Breast epithelium (tissue), 3 donors: ENCODE data around the gene GCNA.

Experiments used
- CTCF ChIP-seq, 3 donors: fragments of 450-650 bp; IDR thresholded peaks; one replicate each; pipeline ENCODE4 v1.5.1; 2016 to 2017; ENCODE audit warnings: antibody characterized with exemption in 3 of 3, mild to moderate bottlenecking in 3 of 3, moderate library complexity in 3 of 3
- POLR2A ChIP-seq: fragments of 450-650 bp; IDR thresholded peaks from one replicate; pipeline ENCODE4 v1.6.1; 2016; ENCODE audit warnings: antibody characterized with exemption, mild to moderate bottlenecking, moderate library complexity

- TF ChIP-seq CTCF (IDR thresholded peaks at IDR 0.05), result no peak
- no peak for TF ChIP-seq POLR2A
Observed at GRCh38 chrX:71606536-71607216, 28.4 kb downstream of the GCNA start.
